MG63 (cell line): ENCODE data around the gene COLGALT1. TPM values are rescaled to one million over a fixed set of nuclear protein-coding genes. Genes with fewer than 3 reads are reported as not detected.
A peak's percentile ranks its signal among the peaks of the same experiment; 100 is the strongest.
"Not testable (repeated sequence)": the region's sequence is repeated elsewhere in the genome, so short reads cannot be mapped to it uniquely, and the experiment has no call there.

Experiments
- DNase-seq: peaks from one replicate; pipeline ENCODE4 v3.0.0-alpha.2; 2020
- H3K27me3 ChIP-seq: fragments of 250-450 bp; sonication (Bioruptor Pico); 2 replicates; pipeline ENCODE4 v1.5.1; 2020; ENCODE audit warnings: mild to moderate bottlenecking, moderate library complexity
- H3K36me3 ChIP-seq: fragments of 250-450 bp; sonication (Bioruptor Pico); 2 replicates; pipeline ENCODE4 v1.5.1; 2020; ENCODE audit warnings: mild to moderate bottlenecking, moderate library complexity
- H3K4me3 ChIP-seq: fragments of 250-450 bp; sonication (Bioruptor Pico); 2 replicates; pipeline ENCODE4 v1.5.1; 2020; ENCODE audit warnings: mild to moderate bottlenecking, moderate library complexity
- H3K9me3 ChIP-seq: fragments of 250-450 bp; sonication (Bioruptor Pico); 2 replicates; pipeline ENCODE4 v1.5.1; 2020; ENCODE audit warnings: mild to moderate bottlenecking, moderate library complexity
- total RNA-seq: library from RNA; depleted of rRNA; stranded (reverse); fragments of >200 nt; shearing (Covaris generic); gene quantifications from 2 replicates; pipeline ENCODE4 v1.2.3, GENCODE V29; 2014; ENCODE audit warnings: low replicate concordance; rRNA removed

The COLGALT1 gene
- total RNA-seq = 146 and 155 TPM in 2 replicates

DNA sequence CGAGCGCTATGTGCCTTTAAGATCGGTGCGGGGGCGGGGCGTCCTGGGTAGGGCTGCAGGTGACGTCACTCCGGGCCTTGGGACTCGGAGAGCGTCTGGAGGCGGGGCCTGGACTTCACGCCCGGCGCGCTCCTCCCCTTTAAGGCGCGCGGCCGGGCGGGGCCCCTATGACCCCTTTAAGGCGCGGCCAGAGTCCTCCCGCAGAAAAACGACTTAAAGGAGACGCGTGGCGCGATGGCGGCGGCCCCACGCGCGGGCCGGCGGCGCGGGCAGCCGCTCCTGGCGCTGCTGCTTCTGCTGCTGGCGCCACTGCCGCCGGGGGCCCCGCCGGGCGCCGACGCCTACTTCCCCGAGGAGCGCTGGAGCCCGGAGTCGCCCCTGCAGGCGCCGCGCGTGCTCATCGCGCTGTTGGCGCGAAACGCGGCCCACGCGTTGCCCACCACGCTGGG lies at the start of gene COLGALT1:
Gene COLGALT1, plus strand, starts transcription at position 170 of the 449 bp plus-strand sequence. Its CDS starts 65 bp downstream, at position 235.
- no peaks in the 10 kb centered on the region for H3K9me3 ChIP-seq
- peak within 1 kb of the TSS; percentile 91 for H3K4me3 ChIP-seq
- H3K27me3 ChIP-seq = no peaks in the 10 kb centered on the region
- peaks cover 36% of the 10 kb centered on the region for H3K36me3 ChIP-seq
- peak; percentile 99 for DNase-seq

GRCh38 chr19:17506745-17507144 lies 48.7 kb upstream of the COLGALT1 start:
- DNase-seq = no peak
- Histone ChIP-seq H3K27me3 (no peaks in the 10 kb centered on the region), H3K4me3 (no peak overlapping the region), H3K36me3 (peaks cover 57% of the 10 kb centered on the region), H3K9me3 (no peaks in the 10 kb centered on the region)

DNA sequence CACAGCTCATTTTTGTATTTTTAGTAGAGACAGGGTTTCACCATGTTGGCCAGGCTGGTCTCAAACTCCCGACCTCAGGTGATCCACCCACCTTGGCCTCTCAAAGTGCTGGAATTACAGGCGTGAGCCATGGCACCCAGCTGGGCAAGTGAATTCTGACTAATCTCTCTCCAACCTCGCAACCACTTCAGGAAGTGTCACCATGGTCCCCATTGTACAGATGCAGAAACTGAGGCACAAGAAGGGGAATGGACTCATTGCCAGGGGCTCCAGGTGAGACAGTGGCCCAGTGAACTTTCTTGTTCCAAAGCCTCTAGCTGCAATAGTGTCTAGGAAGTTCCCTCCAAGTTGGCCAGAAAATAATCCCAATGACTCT lies 46.9 kb upstream of the COLGALT1 start:
- H3K27me3 ChIP-seq, DNase-seq, H3K4me3 ChIP-seq, H3K9me3 ChIP-seq: not testable (repeated sequence)
- peaks cover 68% of the 10 kb centered on the region for H3K36me3 ChIP-seq

- no peak for DNase-seq
- H3K4me3 ChIP-seq = peak overlapping the region; percentile 85
- no peaks in the 10 kb centered on the region for H3K9me3 ChIP-seq
- H3K27me3 ChIP-seq = no peaks in the 10 kb centered on the region
- peaks cover 77% of the 10 kb centered on the region for H3K36me3 ChIP-seq
Measured at GRCh38 chr19:17510220-17510993, 45.0 kb upstream of the COLGALT1 start.

- H3K27me3 ChIP-seq = no peaks in the 10 kb centered on the region
- H3K9me3 ChIP-seq = peaks cover 2% of the 10 kb centered on the region
- H3K4me3 ChIP-seq = peak overlapping the region; percentile 85
- peaks cover 80% of the 10 kb centered on the region for H3K36me3 ChIP-seq
- peak; percentile 90 for DNase-seq
Measured at GRCh38 chr19:17511724-17512573, 43.5 kb upstream of the COLGALT1 start.

DNA sequence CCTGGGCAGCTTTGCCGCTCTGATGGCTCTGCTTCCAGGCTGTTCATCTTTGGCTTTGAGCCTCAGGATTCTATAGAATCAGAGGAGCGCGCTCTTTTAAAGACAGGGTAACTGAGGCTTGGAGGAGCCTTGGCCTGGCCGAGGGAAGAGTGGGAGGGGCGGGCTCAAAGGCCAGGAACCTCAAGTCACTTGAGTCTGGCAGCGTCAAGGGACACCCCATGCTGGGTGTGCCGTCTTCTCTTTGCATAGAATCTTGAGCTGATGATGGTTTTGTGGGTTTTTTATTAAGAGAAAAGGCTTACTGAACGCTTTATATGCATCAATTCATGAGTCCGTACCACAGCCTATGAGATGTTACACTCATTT lies 42.9 kb upstream of the COLGALT1 start:
- peaks cover 8% of the 10 kb centered on the region for H3K9me3 ChIP-seq
- peak overlapping the region; percentile 85 for H3K4me3 ChIP-seq
- H3K27me3 ChIP-seq = no peaks in the 10 kb centered on the region
- peaks cover 82% of the 10 kb centered on the region for H3K36me3 ChIP-seq
- no peak for DNase-seq

DNA sequence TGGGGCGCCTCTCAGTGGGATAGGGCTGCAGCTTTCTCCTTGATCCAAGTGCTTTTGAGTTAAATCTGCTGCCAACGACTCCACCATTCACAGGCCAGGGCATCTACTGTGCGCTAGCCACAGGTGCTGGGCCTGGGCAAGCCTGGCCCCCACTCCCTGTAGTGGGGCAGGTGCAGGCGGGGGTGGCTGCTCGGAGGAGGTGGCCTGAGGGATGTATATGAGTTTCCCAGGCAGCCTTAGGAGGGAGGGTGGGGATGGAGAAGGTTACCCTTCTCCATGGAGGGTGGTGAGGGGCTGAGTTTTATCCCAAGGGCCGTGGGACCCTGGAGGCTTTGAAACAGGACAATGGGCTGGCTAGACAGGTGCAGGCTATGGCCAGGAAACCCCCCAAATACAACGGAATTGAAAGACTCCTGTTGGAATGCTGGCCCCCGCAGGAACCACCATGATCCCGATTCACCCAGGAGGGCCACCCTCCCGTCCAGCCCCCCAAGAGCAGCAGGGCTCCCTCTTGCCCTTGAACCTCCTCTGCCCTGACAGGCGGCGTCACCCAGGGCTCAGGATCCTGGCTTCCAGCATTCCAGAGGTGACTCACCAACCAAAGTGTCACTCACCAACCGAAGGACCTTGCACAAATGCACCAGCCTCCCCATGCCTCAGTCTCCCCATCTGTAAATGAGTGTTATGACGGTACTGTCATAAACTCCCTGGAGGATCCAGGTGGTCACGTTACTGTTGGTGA lies 39.9 kb upstream of the COLGALT1 start:
- Histone ChIP-seq H3K9me3 (peaks cover 17% of the 10 kb centered on the region), H3K4me3 (no peak overlapping the region), H3K36me3 (peaks cover 80% of the 10 kb centered on the region), H3K27me3 (no peaks in the 10 kb centered on the region)
- no peak for DNase-seq

DNA sequence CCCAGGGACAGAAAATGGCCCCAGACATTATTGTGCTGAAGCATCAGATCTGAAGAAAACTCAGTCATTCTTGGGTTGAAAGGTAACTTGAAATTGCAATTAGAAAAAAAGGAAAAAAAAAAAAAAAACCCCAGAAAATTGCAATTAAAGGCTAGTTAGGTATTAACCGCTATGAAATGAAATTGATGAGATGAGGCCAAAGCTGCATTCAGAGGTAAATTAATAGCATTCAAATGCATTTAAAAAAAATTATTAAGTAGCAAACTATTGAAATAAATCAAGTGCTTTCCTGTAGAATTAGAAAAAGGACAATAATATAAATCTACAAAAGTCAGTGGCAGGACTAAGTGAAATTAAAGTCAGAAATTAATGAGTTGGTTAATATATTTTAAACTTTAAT lies 37.6 kb upstream of the COLGALT1 start:
- Histone ChIP-seq H3K4me3 (no peak overlapping the region), H3K36me3 (peaks cover 71% of the 10 kb centered on the region), H3K27me3 (no peaks in the 10 kb centered on the region)

GRCh38 chr19:17518654-17519053 lies 36.8 kb upstream of the COLGALT1 start:
- peaks cover 67% of the 10 kb centered on the region for H3K36me3 ChIP-seq
- H3K9me3 ChIP-seq = peaks cover 17% of the 10 kb centered on the region
- H3K27me3 ChIP-seq, H3K4me3 ChIP-seq, DNase-seq: not testable (repeated sequence)

More for the DNA sequence above, 37.6 kb upstream of the COLGALT1 start:
- DNase-seq = no peak
- H3K9me3 ChIP-seq = peaks cover 17% of the 10 kb centered on the region

- Histone ChIP-seq H3K9me3 (peaks cover 21% of the 10 kb centered on the region), H3K36me3 (peaks cover 59% of the 10 kb centered on the region), H3K4me3 (no peak overlapping the region), H3K27me3 (no peaks in the 10 kb centered on the region)
- no peak for DNase-seq
Measured at GRCh38 chr19:17519967-17520366, 35.5 kb upstream of the COLGALT1 start.

- H3K36me3 ChIP-seq = peaks cover 50% of the 10 kb centered on the region
- DNase-seq = no peak
Measured at GRCh38 chr19:17520865-17521264, 34.6 kb upstream of the COLGALT1 start.

DNA sequence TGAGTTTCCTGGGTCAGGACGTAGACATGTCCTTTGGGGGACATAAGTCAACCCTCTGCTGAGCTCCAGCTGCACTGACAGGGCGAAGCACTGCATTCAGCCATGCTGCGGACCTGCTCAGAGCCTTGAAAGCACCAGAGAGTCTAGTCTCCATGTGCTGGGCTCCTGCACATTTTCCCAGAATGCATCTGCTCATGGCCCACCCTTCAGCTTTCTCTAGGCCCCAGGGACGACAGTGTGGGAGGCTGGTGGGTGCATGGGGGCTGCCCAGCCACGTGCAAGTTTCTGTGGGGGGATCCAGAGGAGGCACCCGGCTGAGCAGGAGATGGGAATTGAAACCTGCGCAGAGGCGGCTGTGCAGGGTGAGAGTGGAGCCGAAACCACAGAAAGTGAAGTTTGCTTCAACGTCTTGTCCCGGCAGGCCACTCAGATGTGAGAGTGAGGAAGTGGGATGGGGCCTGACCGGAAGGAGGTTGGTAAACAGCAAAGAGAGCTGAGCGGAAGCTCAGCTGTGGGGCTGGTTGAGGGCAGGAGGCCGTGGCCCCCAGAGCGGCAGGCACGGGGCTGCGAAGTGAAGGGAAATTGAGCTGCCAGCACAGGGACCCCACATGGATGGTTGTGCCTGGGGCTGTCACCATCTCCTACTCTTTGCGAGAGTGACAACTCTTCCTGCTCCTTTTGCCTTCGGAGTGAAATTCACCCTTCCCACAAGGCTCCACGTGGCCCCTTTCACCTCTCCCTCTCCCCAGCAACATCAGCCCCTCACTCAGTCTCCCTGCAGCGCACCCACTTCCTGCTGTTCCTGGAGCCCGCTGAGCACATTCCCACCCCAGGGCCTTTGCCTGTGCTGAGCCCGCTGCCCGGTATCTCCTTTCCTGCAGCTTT lies 32.2 kb upstream of the COLGALT1 start:
- H3K9me3 ChIP-seq = peaks cover 9% of the 10 kb centered on the region
- no peaks in the 10 kb centered on the region for H3K27me3 ChIP-seq
- H3K4me3 ChIP-seq = no peak overlapping the region
- no peak for DNase-seq
- H3K36me3 ChIP-seq = peaks cover 28% of the 10 kb centered on the region

More at GRCh38 chr19:17520865-17521264, 34.6 kb upstream of the COLGALT1 start:
- H3K9me3 ChIP-seq = peaks cover 21% of the 10 kb centered on the region
- no peak overlapping the region for H3K4me3 ChIP-seq
- H3K27me3 ChIP-seq = no peaks in the 10 kb centered on the region

DNA sequence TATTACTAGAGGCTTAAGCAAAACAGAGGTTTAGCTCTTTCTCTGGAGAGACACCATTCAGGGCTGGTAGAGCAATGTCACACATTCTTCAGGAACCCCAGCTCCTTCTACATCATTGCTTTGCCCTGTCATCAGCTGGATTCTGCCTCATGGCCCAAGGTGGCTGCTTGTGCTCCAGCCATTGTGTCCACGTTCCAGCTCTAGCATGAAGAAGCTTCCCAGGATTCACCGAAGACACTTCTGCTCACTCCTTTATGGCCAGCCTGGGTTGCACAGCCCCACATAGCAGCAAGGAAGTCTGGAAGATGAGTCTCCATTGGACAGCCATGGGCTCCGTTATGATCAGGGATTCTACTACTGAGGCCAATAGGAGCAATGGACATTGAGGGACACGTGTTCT lies 30.8 kb upstream of the COLGALT1 start:
- peaks cover 16% of the 10 kb centered on the region for H3K9me3 ChIP-seq
- DNase-seq = no peak
- peaks cover 14% of the 10 kb centered on the region for H3K36me3 ChIP-seq
- no peak overlapping the region for H3K4me3 ChIP-seq
- 0 out of 2 replicates have a peak, but pooled peaks cover 2% of the 10 kb centered on the region for H3K27me3 ChIP-seq

DNA sequence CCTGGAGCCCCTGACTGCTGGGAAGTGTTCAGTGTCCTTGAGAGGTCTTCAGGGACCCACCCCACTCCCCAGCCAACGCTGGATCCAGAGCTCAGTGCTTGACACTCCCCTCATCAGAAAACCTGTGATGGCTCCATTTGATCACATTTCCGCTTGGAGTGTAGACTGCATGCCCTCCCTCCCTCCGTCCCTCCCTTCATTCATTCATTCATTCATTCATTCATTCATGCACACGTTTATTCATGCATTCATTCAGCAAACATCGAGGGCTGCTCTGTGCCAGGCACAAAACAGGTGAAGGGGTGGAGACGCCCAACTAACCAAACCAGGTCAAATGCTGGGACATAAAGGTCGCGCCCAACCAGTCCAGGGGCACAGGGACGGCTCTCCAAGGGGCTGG lies 30.3 kb upstream of the COLGALT1 start:
- H3K9me3 ChIP-seq = peaks cover 16% of the 10 kb centered on the region

DNA sequence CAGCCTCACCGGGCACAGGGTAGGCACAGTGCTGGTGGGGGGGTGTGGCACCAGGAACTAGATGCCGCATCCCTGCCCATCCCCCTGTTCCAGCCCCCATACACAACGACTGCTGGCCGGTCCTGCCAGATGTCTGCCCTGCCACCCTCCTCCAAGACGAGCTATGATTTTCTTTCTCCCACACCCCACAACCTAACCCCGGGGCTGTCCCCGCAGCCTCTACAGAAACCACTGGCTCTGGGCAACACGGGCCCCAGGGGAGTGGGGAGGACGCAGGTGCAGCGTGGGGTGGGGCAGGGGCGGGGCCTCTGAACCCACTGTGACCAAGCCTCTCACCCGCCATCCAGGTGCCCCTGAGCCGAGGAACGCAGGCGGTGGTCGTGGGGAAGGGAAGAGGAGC lies 28.5 kb upstream of the COLGALT1 start:
- H3K9me3 ChIP-seq = peaks cover 16% of the 10 kb centered on the region
- no peaks in the 10 kb centered on the region for H3K36me3 ChIP-seq
- no peak overlapping the region for H3K4me3 ChIP-seq
- 0 out of 2 replicates have a peak, but pooled peaks cover 2% of the 10 kb centered on the region for H3K27me3 ChIP-seq
- no peak for DNase-seq

More for the DNA sequence above, 30.3 kb upstream of the COLGALT1 start:
- H3K36me3 ChIP-seq = peaks cover 9% of the 10 kb centered on the region
- no peak overlapping the region for H3K4me3 ChIP-seq
- H3K27me3 ChIP-seq = 0 out of 2 replicates have a peak, but pooled peaks cover 2% of the 10 kb centered on the region
- no peak for DNase-seq

GRCh38 chr19:17527326-17527725 lies 28.1 kb upstream of the COLGALT1 start:
- Histone ChIP-seq H3K4me3 (no peak overlapping the region), H3K36me3 (no peaks in the 10 kb centered on the region), H3K9me3 (peaks cover 16% of the 10 kb centered on the region), H3K27me3 (0 out of 2 replicates have a peak, but pooled peaks cover 2% of the 10 kb centered on the region)
- no peak for DNase-seq
